Measurements from ENCODE around the gene MYADML2. TPM values are rescaled to one million over a fixed set of nuclear protein-coding genes. Genes with fewer than 3 reads are reported as not detected.

MYADML2 gene
- total and polyA plus RNA-seq, 2 of the 8 experiments (the other 6 are each of a cell fraction or from before 2014, with no cell fraction given), result 0.26 to 0.47 TPM

GRCh38 chr17:81911969-81912368, 35.1 kb downstream of the MYADML2 start:
- Histone ChIP-seq H2BK5ac (ENCODE audit: low read depth, low read length) (0 out of 2 replicates have a peak overlapping the region, but pooled peaks have one; percentile 18), H2BK120ac (replicated peaks; ENCODE audit: low read depth, low read length) (no peak overlapping the region), H2BK12ac (ENCODE audit: low read depth, low read length) (0 out of 2 replicates have a peak overlapping the region, but pooled peaks have one; percentile 9), H3K4ac (replicated peaks; ENCODE audit: insufficient read length, low read depth, low read length) (peak overlapping the region; percentile 72), H4K5ac (ENCODE audit: insufficient read length, low read depth, low read length) (no peak overlapping the region), H2BK20ac (ENCODE audit: low read length) (no peak overlapping the region), H3K4me2 (ENCODE audit: insufficient read depth in 1 of 2, low read depth in 2 of 2, low read length in 2 of 2) (peak overlapping the region; percentile 40 to 43; a peak in 2 of 4 replicates), H3K79me1 (ENCODE audit: low read depth, low read length) (peaks cover 2% of the 10 kb centered on the region), H4K20me1 (replicated peaks in 1 of 2; ENCODE audit: control insufficient read depth in 1 of 2, insufficient read depth in 2 of 2, low read length in 2 of 2) (peaks cover 4 to 48% of the 10 kb centered on the region in 2 experiments), H3K9ac (replicated peaks in 1 of 4; ENCODE audit: extremely low read depth in 1 of 4, low read depth in 3 of 4, low read length in 3 of 4) (no peak overlapping the region), H2BK15ac (ENCODE audit: low read length) (no peak overlapping the region), H3K36me3 (ENCODE audit: control insufficient read depth in 2 of 4, insufficient read depth in 4 of 4, low read length in 3 of 4) (peaks cover 8 to 25% (median 19%) of the 10 kb centered on the region in 4 experiments), H3K18ac (ENCODE audit: extremely low read depth, low read length) (no peak overlapping the region), H3K4me3 (ENCODE audit: extremely low read depth in 1 of 4, insufficient read depth in 2 of 4, low read depth in 3 of 4, low read length in 4 of 4) (peak overlapping the region in 2 of 4 experiments; percentile 7 to 55; a peak in 4 of 8 replicates), H3K4me1 (replicated peaks in 1 of 4; ENCODE audit: control insufficient read depth in 3 of 4, insufficient read depth in 4 of 4, low read length in 3 of 4) (peaks cover 0 to 13% (median 7%) of the 10 kb centered on the region in 4 experiments; a peak in 6 of 7 replicates), H3K9me3 (ENCODE audit: insufficient read depth in 2 of 2, low read depth in 1 of 2, low read length in 1 of 2) (no peaks in the 10 kb centered on the region), H3K23me2 (ENCODE audit: low read depth, low read length) (peaks cover 6% of the 10 kb centered on the region; the same call in 1 of the 2 replicates), H4K8ac (ENCODE audit: extremely low read depth, insufficient read depth, low read length) (no peak overlapping the region), H3K27ac (ENCODE audit: low read depth, low read length) (no peak overlapping the region), H3K14ac (ENCODE audit: insufficient read length) (no peak overlapping the region), H3K23ac (ENCODE audit: insufficient read length) (no peak overlapping the region), H3K27me3 (replicated peaks in 1 of 4; ENCODE audit: control insufficient read depth in 3 of 4, extremely low read depth in 1 of 4, insufficient read depth in 3 of 4, low read length in 3 of 4) (peaks cover 0 to 4% (median 2%) of the 10 kb centered on the region in 4 experiments; a peak in 2 of 7 replicates), H2AK5ac (ENCODE audit: low read depth, low read length) (no peak overlapping the region), H3K79me2 (ENCODE audit: control insufficient read depth in 1 of 2, insufficient read depth in 2 of 2, low read length in 2 of 2) (peaks cover 0 to 4% of the 10 kb centered on the region in 2 experiments; a peak in 2 of 4 replicates), H2AFZ (ENCODE audit: low read length) (no peak overlapping the region), H3K56ac (replicated peaks; ENCODE audit: insufficient read length, low read depth, low read length) (no peak overlapping the region), H4K91ac (replicated peaks; ENCODE audit: insufficient read length, low read length) (no peak overlapping the region)
- no peak for DNase-seq (ENCODE audit: low read depth in 1 of 2, low spot score in 2 of 2)
- 91% methylated on average over 19 of the region's 19 CpGs; no CpG with 5 or more reads in 1 of the 2 experiments for WGBS, 2 experiments (ENCODE audit: extremely low coverage in 1 of 2, insufficient coverage in 1 of 2, insufficient read length in 1 of 2, insufficient replicate concordance in 2 of 2, low coverage in 1 of 2, low lambda C conversion rate in 2 of 2, missing lambda C conversion rate in 1 of 2)
- CTCF ChIA-PET (ENCODE audit: partially characterized antibody), result interaction anchor here (0.9 to 2.5 kb wide), 4 partner anchors 14 to 294 kb away, joined by 3 to 8 read pairs (median 6); partner anchors contain the start of gene NOTUM
- POLR2A ChIA-PET (ENCODE audit: partially characterized antibody), result interaction anchor here (0.5 to 8.7 kb wide), 9 partner anchors 9 to 145 kb away, joined by 3 to 135 read pairs (median 4); partner anchors contain the start of genes MAFG and NPB
- TF ChIP-seq, protein P1, sequence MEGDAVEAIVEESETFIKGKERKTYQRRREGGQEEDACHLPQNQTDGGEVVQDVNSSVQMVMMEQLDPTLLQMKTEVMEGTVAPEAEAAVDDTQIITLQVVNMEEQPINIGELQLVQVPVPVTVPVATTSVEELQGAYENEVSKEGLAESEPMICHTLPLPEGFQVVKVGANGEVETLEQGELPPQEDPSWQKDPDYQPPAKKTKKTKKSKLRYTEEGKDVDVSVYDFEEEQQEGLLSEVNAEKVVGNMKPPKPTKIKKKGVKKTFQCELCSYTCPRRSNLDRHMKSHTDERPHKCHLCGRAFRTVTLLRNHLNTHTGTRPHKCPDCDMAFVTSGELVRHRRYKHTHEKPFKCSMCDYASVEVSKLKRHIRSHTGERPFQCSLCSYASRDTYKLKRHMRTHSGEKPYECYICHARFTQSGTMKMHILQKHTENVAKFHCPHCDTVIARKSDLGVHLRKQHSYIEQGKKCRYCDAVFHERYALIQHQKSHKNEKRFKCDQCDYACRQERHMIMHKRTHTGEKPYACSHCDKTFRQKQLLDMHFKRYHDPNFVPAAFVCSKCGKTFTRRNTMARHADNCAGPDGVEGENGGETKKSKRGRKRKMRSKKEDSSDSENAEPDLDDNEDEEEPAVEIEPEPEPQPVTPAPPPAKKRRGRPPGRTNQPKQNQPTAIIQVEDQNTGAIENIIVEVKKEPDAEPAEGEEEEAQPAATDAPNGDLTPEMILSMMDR (IDR thresholded peaks at IDR 0.05; ENCODE audit: control extremely low read depth in 1 of 3, insufficient read depth in 1 of 3, low read depth in 1 of 3, low read length in 3 of 3), result no peak
- FAIRE-seq, result no peak
